ENCODE data around the gene PLGRKT.

DNA sequence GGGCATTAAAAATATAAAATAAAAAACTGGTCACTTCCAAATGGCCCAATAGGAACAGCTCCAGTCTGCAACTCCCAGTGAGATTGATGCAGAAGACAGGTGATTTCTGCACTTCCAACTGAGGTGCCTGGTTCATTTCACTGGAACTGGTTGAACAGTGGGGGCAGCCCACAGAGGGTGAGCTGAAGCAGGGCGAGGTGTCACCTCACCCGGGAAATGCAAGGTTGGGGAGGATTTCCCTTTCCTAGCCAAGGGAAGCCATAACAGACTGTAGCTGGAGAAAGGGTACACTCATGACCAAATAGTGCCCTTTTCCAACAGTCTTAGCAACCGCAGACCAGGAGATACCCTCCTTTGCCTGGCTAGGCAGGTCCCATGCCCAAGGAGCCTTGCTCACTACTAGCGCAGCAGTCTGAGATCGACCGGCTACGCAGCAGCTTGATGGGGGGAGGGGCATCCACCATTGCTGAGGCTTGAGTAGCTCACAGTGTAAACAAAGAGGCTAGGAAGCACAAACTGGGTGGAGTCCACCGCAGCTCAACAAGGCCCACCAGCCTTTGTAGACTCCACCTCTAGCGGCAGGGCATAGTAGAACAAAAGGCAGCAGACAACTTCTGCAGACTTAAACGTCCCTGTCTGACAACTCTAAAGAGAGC lies 110.7 kb downstream of the PLGRKT start:
- TF ChIP-seq CTCF (IDR thresholded peaks at IDR 0.05; ENCODE audit: low read depth, low read length, poor library complexity, severe bottlenecking) (no peak), EZH2phosphoT487 (IDR thresholded peaks at IDR 0.05; ENCODE audit: borderline replicate concordance, low read length) (no peak)

Measured in DOHH2 (cell line).